Stimulated activated CD4-positive, alpha-beta T cell treated with anti-CD3 and anti-CD28 coated beads, TNF-alpha, amount 100 ng/mL, for 1 hour (primary cell): ENCODE measurements around the gene PRDM10.

Source experiments
- DNase-seq, 3 donors: peaks; one replicate each; pipeline ENCODE4 v3.0.0-alpha.2; 2020; ENCODE audit warnings: low read depth in 3 of 3, low spot score in 1 of 3

Gene PRDM10

DNA sequence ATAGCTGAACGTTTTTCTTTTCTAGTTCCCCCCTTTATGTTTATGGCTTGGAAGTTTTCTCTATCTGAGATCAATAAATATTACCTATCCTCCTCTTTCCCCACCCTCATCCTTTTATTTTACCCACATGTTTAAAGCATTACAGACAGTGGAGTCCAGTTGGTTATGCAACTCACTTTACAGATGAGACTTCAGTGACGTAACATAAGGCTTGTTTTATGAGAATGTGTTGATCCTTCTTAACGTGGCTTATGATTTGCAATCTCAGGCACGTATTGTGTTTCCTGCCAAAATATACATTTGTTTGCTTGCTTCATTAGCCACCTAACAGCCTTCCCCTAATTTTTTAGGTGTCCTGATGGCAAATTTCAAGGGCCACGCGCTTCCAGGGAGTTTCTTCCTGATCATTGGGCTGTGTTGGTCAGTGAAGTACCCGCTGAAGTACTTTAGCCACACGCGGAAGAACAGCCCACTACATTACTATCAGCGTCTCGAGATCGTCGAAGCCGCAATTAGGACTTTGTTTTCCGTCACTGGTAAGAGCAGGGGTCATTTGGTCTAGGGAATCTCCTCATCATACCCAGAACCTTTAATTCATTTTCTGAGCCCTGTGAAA is 150.4 kb downstream of the PRDM10 start:
- no peak for DNase-seq
